T-helper 2 cell treated with Interferon-gamma antibody and Interleukin-4, amounts not matched to agents 100 ng/mL and 5 ng/mL, for 36 hours (primary cell): ENCODE measurements around the gene RARRES1. TPM values are rescaled to one million over a fixed set of nuclear protein-coding genes. Genes with fewer than 3 reads are reported as not detected.

Source experiments
- intact Hi-C: fragments of 100-400 bp; cut with micrococcal nuclease; formaldehyde crosslinking; loops from one replicate; pipeline ENCODE4 v1.15.1; 2023
- total RNA-seq: library from RNA; stranded (reverse); gene quantifications from 2 replicates; pipeline ENCODE4 v1.2.3, GENCODE V29; 2022

The RARRES1 gene
- total RNA-seq, 1 donor from 2014 or later, result not detected

DNA sequence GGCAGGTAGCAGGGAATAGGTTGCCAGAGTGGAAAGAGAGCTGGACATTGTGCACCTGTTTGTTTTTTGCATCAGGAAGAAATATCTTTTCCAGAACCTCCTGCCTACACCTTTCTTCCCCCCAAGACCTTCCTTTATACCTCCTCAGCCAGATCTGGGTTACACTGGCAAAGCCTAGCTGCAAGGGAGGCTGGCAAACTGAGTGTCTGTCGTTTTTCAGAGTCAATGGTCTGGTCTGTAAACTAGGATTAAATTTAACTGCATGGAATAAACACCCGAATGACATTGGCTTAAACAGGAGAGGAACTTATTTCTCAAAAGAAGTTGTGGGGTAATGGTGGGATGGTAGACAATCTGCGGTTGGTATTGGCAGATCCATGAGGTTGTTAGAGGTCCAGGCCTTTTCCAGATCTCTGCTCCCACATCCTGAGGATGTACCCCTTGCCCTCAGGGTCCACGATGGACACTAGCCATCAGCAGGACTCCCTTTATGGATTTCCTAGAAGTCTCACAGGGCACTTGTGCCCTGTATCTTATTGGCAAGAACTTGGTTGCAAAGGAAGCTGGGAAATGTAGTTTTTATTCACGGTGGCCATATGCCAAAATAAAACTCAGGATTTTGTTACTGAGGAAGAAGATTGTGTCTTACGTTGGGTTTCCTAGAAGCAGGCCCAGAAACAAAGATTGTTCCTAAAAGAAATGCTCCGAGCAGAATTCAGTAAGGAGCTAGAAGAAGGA lies 3.2 kb upstream of the RARRES1 start:
- intact Hi-C loops, result no loop called here

DNA sequence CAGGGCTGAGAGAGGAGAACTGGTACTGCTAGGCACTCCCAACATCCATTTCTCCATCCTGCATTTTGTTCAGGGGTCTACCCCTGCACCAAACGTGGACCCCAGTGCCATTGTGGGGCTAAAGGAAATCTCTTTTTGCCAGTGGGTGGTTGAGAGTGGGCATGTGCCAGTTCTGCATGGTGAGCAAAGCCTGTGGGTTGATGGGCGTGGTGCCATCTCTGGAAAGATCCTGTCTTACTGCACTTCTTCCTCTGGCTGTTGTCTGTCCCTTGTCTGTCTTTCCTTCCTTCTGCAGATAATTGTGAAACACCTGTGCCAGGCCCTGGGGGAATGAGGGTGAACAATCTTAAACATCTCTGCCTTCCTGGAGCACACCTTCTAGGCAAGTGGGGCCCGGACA lies 1.4 kb upstream of the RARRES1 start:
- intact Hi-C loops, result no loop called here

DNA sequence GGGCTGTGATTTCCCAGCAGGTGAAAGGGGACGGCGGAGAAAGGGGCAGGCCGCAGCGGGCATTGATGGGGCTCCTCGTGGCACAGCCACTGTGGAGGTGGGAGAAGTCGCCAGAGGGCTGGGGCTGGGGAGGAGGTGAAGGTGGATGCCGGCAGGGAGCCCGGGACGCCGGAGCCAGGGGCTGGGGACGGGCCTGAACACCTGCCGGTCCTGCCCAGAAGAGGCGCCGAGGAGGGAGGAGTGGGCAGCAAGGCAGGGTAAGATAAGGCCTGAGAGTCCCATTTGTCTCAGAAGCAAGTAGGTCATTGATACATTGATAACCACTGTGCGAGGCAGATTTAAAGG lies 571 bp upstream of the RARRES1 start:
- intact Hi-C loops, result no loop called here

DNA sequence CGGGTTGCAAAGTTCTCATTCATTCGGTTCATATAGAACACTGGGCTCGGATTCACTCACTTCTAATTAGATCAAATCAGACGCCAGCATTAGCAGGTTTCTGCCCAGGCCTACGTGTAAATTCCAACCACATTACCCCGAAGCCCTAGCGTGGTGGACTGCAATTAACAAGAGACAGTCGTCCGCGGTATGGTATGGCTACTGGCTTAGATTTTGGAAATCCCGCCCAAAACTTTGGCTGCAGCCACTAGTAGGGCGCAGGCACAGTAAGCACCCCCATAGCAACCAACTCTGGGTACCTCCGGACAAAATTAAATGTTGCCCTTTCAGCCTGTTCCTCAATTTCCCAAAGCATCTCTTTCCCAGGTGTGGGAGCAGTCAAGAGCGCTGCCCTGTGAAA lies 771 bp downstream of the RARRES1 start:
- intact Hi-C loops, result no loop called here

DNA sequence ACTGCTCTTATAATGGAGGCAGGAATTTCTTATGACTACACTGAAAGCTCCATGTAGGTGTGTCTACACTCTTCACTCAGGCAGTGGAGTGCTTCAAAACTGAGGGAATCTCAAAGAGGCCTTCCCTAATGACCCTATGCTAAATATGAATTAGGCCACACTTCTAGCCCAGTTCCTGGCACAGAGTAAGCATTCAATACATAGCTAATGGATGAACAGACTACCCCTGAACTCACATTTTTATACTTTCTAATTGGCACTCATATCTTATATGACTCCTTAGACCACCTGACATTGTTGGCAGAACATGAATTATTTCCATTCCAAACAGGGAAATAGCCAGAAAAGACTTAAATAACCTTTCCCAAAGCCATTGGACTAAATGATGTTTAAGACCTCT lies 3.4 kb downstream of the RARRES1 start:
- intact Hi-C loops, result no loop called here

DNA sequence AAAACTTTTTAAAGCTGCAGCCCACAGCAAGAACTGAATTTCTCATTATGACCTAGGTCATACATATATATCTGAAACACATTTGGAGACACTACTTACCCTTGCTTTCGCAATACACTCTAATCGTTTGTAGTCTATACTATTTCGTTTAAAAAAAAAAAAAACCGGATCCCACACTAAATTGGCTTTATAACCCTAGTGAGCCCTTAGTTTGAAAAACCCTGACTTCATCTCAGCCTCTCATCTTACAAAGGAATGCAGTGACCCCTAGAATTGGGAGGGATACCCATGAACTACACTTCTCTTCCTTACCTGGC lies 4.2 kb downstream of the RARRES1 start:
- intact Hi-C loops, result no loop called here

DNA sequence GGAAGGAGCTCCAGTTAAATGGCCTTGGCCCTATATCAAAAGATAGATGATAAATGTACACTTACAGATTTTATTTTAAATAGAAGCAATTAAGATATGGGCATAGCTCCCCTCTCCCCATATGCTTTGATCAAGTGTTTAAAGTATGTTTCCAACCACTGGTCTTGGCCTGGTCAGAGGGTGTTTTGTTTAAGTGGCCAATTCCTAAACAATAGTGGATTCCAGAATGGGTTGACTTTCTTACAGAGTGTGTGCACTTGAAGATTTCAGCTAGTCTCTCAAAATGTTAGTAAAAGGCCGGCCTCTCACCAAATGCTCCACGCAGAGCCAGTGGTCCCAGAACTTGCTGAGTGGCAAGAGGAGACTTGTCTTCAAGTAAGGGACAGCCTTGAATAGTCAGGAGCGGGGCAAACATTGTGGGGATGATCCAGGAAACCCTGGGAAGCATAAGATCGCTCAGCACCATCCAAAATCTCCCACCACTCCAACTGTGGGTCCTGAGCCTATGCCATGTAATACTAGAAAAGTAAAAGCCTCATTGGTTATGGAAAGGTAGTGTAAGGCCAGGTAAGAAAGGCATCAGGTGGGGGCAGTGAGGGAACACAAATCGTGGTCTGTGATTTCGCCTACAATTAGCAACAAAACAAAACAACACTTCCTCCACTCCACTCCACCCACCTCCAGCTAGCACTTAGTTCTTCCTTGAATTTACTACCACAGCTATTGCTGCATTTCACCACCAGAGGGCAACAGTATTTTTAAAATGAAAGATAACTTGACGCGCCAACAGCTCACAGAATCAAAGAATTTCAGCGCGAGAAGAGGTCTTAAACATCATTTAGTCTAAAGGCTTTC lies 4.8 kb downstream of the RARRES1 start:
- intact Hi-C loops, result loop anchor here (1.0 kb wide), 1 partner anchor 64 kb away; no protein-coding TSS in a partner anchor

DNA sequence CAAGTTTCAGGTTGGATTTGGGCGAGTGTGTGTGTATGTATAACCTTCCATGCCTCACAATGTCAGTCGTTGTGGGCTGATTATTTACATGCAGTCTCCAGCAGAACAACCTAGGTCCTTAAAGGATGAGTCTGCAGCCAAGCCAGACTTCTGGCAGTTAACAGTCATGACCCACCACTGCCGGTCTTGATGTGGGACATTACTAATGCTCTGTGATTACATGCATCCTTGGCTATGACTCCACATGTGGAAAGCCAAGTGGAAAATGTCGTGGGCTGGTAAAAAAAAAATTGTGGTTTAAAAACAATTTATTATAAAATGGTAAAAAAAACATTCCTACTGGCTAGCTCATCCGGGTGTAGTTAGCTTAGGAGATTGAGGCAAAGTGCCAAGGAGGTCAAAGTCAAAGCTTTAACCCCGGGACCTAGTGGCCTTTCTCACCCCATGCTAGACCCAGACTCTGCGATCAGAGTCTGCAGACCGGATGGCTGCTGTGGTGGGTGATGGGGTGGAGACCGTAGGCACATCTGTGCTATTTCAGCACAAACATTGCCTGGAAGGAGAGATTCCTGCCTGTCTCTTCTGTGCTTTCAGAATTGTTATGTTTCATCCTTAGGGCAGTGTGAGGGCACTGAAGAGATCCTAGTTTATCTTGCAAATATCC lies 6.8 kb downstream of the RARRES1 start:
- intact Hi-C loops, result no loop called here

DNA sequence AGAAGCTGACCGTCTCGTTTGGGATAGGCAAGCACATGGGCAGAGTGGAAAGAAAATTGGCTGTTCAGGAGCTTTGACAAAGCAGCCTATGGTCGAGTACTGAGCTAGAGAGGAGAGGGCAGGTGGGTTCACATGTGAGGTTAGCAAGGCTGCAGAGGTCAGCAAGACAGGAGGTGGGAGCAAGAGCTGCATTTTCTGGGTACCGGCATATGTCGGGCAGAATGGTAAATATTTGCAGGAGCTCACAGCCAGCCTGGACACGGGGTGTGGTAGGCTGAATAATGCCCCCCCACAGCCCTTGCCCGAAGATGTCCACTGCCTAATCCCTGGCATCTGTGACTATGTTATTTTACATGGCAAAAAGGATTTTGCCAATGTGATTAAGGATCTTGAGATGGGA lies 8.3 kb downstream of the RARRES1 start:
- intact Hi-C loops, result loop anchor here (2.0 kb wide), 1 partner anchor 51 kb away; the partner anchor contains the start of gene LXN

DNA sequence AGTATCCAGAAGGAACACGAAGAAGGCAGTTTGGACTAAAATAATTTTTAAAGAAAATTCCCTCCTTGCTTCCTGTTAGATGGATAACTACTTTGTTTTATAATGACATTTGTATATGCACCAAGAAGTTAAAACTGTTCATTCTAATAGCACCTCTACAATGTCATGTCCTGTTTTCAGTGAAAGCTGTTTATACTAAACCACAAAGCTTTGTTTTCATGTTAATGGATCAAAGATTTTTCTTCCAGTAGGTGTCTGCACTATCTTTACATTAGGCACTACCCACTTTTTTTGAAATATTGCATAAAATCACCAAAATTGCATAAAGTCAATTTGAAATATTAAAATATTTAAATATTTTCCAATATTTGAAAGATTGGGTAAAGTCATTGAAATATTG lies 10.1 kb downstream of the RARRES1 start:
- intact Hi-C loops, result loop anchor here (2.0 kb wide), 1 partner anchor 49 kb away; the partner anchor contains the start of gene LXN

DNA sequence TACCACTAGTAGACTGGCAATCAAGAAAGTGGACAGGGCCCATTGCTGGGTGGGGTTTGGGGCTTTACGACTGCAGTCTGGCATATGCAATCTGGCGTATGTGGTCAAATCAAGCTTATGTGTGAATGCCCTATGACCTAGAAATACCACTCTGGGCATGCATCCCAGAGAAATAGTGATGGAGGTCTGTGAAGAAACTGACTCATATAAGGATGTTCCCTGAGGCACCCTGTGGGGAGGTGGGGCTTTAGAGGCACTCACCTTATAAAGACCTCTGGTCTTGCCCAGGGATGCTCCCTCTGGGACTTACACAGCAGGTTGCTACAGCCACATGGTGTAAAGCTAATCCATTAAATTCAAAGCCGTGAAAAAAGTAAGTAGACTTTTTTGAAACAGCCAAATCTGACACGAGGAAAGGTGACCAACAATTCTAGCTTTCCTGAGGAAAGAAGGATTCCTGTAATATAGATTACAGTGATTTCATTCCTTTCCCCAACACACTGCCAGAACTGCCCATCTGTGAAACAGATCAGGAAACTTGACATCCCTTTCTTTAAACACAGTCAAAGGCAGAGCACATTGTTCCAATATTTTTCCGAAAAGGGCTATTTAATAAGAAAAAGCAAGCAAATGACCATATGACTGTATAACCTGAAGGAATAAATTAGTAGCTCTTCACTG lies 13.6 kb downstream of the RARRES1 start:
- intact Hi-C loops, result no loop called here

DNA sequence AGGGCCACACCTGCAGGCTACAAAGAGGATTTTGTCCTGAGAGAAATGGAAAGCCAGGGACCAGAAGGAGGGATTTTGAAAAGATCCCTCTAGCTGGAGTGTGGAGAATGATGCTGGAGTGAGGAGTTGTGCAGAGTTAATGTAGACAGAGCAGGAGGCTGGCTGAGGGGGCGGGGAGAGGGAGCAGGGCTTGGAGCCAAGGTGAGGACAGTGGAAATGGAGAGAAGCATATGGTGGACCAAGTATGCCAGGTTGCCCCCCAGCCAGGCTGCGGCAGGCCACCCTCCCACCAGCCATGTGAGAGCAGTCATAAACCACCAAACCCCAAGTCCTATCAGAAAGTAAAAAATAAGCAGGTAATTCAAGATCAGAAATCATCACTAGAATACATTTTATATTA lies 14.7 kb downstream of the RARRES1 start:
- intact Hi-C loops, result no loop called here

DNA sequence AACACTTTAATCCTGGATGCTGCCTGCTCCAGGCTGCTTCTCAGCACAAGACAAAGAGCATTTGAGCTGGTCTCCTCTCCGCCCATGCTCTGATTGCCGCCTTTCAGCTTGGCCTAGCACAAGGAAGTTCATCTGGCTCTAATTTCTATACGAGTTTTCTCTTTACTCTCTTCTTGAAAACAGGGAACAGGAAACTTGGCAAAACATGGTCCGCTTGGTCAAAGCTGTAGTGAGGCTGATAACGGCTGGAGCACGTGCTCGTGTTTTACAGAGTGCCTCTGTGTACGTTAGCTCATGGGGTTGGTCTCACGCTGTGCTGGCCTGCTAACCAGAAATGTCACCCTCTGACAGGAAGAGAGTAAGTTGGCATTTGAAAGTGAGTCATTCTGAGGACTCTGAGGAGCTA lies 19.2 kb downstream of the RARRES1 start:
- intact Hi-C loops, result no loop called here

DNA sequence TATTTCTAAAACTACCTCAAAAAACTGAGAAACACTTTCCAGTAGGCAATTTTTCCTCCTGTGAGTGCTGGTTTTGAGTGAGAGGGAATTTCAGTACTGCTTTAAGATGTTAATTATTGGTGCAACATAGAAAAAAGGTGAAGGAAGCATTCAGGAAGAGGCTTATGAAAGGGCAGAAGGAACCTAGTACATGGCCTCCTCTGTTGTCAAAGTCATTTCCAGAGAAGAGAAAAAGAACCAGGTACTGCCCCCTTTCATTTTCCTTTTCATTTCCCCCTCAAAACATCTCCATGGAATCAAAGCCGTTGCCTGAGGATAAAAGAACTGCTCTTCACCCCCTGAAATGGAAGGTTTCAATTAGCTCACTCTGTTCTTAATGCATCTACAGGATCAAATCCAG lies 19.8 kb downstream of the RARRES1 start:
- intact Hi-C loops, result no loop called here

DNA sequence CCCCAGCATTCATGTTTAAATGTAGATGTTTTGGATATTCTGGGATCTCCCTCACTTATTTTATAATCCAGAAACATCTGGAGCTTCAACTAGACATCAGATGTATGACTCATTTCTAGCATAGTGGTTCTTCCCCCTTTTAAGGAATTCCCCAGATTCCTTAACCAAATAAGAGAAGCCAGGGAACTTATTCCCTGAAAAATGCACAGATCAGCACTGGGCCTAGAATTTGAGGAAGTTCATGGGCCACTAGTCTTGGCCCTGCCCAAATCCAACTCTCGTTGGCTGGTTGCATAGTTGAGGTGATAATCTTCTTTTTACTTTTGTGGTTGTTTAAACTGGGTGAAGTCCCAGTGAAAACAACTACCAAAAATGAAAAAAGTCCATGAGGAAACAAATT lies 20.4 kb downstream of the RARRES1 start:
- intact Hi-C loops, result no loop called here

DNA sequence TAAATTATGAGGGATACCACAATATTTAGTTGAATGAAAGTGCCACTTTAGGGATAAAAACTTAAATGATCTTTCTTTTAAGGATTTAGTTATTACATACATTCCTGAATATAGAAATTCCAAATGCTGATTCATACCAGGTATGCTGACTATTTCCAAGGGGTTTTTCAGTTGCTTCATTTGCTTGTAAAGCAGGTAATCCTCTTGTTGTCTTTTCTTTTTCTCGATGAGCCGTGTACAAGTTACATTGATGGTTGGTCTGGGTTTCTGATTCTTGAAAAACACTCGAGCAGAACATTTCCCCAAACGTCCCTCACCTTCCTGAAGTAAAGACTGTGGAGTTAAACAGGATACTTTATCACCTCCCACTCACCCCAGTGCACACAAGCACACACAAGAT lies 21.7 kb downstream of the RARRES1 start:
- intact Hi-C loops, result no loop called here

DNA sequence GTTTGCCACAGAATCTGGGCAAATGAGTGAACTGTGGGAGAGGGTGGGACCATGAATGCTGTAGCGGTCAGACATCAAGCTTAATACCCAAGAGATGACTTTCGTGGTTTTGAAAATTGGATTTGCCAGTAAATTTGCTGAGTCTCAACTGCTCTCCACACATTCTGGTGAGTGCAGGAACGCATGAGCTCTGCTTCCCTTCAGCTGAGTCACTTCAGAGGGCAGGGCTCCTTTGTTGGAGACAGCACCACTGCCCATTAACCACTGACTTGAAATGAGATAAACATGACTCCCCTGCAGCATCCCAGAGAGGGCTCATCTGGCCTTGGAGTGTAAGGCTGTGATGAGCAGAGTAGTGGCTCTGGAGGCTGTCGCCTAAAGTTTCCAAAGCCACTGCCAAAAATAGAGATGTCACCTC lies 22.6 kb downstream of the RARRES1 start:
- intact Hi-C loops, result no loop called here

DNA sequence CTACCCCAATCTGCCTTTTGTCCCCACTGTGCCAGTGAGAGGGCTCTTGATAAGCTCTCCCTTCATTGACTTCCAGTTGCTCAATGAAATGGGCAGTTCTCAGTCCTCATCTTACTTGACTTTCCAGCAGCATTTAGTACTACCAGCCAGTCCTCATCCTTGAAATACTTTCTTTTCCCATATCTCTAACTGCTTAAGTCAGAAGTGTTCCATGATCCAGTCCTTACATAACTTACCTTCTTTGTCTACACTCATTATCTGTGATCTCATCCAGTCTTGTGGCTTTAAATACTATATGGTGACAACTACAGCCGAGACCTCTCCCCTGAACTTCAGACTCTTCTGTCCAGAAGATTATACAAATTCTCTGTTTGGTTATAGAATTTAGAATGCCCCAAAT lies 28.7 kb downstream of the RARRES1 start:
- intact Hi-C loops, result no loop called here

DNA sequence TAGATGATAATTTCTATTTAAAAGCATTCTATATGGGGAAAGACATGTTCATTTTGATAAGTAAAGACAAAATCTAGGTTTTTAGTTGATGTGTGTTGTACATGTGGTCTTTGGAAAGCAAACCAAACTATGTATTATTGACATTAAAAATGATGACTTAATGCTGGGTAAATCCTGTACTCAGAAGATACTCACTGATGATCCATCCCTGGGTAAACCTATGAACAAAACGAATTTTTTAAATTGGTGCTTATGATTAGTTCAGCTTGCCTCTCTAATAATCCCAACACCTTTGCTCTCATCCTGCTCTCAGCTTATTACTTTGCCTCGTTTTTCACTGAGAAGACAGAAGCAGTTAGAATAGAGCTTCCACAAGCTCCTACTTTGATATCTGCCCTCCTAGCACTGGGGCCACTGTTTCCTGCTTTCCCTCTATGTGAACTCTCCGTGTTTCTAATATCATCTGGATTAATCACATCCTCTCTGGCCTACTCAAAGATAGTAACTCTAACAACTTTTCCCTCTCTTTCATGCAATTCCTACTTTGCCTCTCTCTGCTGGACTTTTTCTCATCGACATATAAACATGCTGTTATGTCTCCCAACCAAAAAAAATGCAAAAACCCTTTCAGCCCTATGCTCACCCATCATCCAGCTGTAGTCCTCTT lies 29.3 kb downstream of the RARRES1 start:
- intact Hi-C loops, result no loop called here

DNA sequence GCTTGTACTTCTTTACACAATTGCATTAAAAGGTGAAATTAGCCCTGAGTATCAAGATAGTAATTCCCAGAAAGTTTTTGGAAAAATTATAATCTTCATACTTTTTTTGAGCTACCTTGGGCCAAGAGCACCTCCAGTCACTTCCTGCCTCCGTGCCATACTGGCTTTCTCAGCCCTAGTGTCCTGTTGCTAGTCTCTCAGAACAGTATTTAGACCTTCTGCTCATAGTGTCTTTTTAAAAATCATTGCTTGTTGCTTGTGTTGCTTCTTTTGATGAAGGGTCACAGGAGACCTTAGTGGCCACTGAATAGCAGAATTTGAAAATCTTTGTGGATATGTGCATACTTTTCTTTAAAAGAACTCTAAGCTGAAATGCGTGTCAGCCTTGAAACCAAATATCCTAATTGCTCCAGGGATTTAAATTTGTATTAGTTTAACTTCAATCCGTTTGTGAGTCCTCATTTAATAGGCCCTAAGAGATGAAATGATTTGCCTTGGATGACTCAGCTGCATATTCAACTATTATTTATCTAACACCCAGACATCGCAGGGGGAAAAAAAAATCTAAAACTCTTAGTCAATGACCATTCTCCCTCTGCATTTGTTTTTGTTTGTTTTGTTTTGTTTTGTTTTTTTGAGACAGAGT lies 30.7 kb downstream of the RARRES1 start:
- intact Hi-C loops, result no loop called here

DNA sequence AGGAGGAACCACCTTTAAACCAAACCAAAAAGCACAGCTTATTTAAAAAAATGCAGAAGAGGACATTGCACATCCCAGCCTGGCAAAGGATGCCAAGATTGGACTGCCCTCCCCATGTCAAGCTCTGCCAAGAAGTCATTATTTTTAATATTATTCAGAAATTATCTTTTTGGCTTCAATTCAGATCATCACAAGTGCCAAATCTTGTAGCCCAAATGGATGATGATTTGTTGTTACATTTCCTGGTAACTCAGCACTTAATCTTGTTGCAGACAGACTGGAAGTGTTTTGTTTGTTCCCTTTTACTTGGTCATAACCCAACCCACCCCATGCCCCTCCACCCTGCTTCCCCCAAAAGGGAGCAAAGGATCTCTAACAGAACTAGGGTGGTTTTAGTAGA lies 31.7 kb downstream of the RARRES1 start:
- intact Hi-C loops, result no loop called here
